Keratinocyte (primary cell): ENCODE measurements around the gene BRD2.

ENCODE experiments used
- CTCF ChIP-seq, 3 experiments: IDR thresholded peaks in 1 of 3; conservative IDR thresholded peaks in 1 of 3; optimal IDR thresholded peaks in 1 of 3; 2 replicates in 2 of 3; 3 replicates in 1 of 3; pipeline versions ENCODE3 to v1.5.1; 2011; ENCODE audit warnings: low read length in 3 of 3, mild to moderate bottlenecking in 3 of 3, moderate library complexity in 2 of 3, control low read depth in 1 of 3, inconsistent platforms in 1 of 3; ENCODE audit not compliant: insufficient read depth in 2 of 3; ENCODE audit errors: extremely low read depth in 1 of 3
- EZH2 ChIP-seq: IDR thresholded peaks from one replicate; pipeline ENCODE4 v1.6.1; 2012; ENCODE audit warnings: inconsistent platforms, mild to moderate bottlenecking, low read length, moderate library complexity

- no peak for TF ChIP-seq EZH2
- TF ChIP-seq CTCF (optimal IDR thresholded peaks at IDR 0.05 in 1 of 3, IDR thresholded peaks at IDR 0.05 in 1 of 3, conservative IDR thresholded peaks at IDR 0.05 in 1 of 3; ENCODE audit: extremely low read depth in 1 of 3, insufficient read depth in 2 of 3, low read length in 3 of 3), result no peak
Observed at GRCh38 chr6:33001685-33002084, 33.3 kb downstream of the BRD2 start.
